A549 (cell line): Measurements from ENCODE around the gene MUC2.

ENCODE experiments used
- CEBPB ChIP-seq, 2 experiments: fragments of >200 bp in 1 of 2; sonication (Bioruptor Twin) in 1 of 2; formaldehyde crosslinking in 1 of 2; IDR thresholded peaks; 2 replicates each; pipeline ENCODE4 v1.6.1; 2012 to 2016
- EP300 ChIP-seq, 2 experiments: fragments of >200 bp; sonication (Bioruptor Twin); formaldehyde crosslinking; IDR thresholded peaks; 2 replicates in 1 of 2; 3 replicates in 1 of 2; pipeline ENCODE4 v1.6.1; 2016 to 2017
- HOXA7 ChIP-seq: fragments of 250-450 bp; sonication (Bioruptor Pico); IDR thresholded peaks from 2 replicates; pipeline ENCODE4 v1.5.0; 2020; ENCODE audit warnings: mild to moderate bottlenecking, moderate library complexity
- MAZ ChIP-seq: fragments of 150-350 bp; IDR thresholded peaks from 2 replicates; pipeline ENCODE4 v1.6.1; 2014; ENCODE audit warnings: antibody characterized with exemption, low read depth, low read length, borderline replicate concordance
- NFE2L2 ChIP-seq: fragments of 150-350 bp; conservative IDR thresholded peaks from 2 replicates; pipeline ENCODE4 v1.6.1; 2014; ENCODE audit warnings: low read length
- NR3C1 ChIP-seq: fragments of >200 bp; sonication (Bioruptor Twin); formaldehyde crosslinking; IDR thresholded peaks from 3 replicates; pipeline ENCODE4 v1.6.1; 2017
- PHF8 ChIP-seq: fragments of 200-600 bp; sonication (generic); IDR thresholded peaks from 2 replicates; pipeline ENCODE4 v1.6.1; 2016; ENCODE audit warnings: low read depth, mild to moderate bottlenecking, antibody characterized with exemption, moderate library complexity, borderline replicate concordance
- POLR2A ChIP-seq: IDR thresholded peaks from 2 replicates; pipeline ENCODE4 v1.6.1; 2012; ENCODE audit warnings: mild to moderate bottlenecking, low read length
- RNF2 ChIP-seq: fragments of 200-600 bp; sonication (generic); IDR thresholded peaks from 2 replicates; pipeline ENCODE4 v1.6.1; 2016; ENCODE audit warnings: low read depth, mild to moderate bottlenecking, antibody characterized with exemption, moderate library complexity, borderline replicate concordance
- TF ChIP-seq, protein P1 (sequence below): fragments of >200 bp; sonication (Bioruptor Twin); formaldehyde crosslinking; IDR thresholded peaks from 3 replicates; pipeline ENCODE4 v1.5.1; 2016
- TF ChIP-seq, protein P2 (sequence below): IDR thresholded peaks from 2 replicates; pipeline ENCODE4 v1.6.1; 2012
- TF ChIP-seq, protein P3 (sequence below): fragments of >200 bp; sonication (Bioruptor Twin); formaldehyde crosslinking; IDR thresholded peaks from 2 replicates; pipeline ENCODE4 v1.6.1; 2016

DNA sequence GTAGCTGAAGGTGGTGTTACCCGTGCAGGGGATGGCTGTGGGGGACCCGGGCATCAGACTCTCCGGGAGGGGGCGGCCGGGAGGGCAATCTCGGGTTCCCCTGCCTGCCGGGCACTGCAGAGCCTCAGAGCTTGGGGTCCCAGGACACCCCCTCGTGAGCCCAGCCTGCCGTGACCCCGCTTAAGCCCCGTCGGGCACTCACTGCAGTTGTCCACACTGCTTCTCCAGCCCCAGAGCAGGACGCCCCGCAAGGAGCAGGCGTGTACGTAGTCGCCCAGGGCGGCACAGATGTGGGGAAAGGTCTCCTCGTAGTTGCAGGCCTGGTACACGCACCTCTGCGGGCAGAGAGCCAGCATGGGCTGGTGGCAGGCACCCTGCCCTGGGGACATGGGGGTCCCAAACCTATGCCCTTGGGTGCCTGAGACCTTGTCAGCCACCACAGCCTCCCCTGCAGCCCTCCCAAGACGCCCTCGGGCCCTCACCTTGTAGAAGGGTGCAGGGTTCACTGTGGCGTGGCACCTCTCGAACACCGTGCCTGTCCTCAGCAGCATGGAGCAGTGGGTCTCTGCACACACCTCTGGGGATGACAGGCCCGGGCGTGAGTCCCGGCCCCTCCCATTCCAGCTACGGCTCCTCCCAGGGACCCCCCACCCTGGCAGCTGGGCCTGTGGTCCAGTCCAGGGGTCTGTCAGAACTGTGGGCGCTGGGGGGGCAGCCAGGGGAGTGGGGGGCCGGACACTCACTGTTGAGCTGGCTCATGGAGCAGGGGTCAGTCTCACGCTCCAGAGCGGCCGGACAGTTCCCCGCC is 47.0 kb upstream of the MUC2 start:
- TF ChIP-seq NFE2L2 = no peak
- no peak for TF ChIP-seq EP300 (IDR thresholded peaks at IDR 0.05)
- no peak for TF ChIP-seq MAZ
- TF ChIP-seq RNF2 = no peak
- no peak for TF ChIP-seq NR3C1
- TF ChIP-seq, protein P1, sequence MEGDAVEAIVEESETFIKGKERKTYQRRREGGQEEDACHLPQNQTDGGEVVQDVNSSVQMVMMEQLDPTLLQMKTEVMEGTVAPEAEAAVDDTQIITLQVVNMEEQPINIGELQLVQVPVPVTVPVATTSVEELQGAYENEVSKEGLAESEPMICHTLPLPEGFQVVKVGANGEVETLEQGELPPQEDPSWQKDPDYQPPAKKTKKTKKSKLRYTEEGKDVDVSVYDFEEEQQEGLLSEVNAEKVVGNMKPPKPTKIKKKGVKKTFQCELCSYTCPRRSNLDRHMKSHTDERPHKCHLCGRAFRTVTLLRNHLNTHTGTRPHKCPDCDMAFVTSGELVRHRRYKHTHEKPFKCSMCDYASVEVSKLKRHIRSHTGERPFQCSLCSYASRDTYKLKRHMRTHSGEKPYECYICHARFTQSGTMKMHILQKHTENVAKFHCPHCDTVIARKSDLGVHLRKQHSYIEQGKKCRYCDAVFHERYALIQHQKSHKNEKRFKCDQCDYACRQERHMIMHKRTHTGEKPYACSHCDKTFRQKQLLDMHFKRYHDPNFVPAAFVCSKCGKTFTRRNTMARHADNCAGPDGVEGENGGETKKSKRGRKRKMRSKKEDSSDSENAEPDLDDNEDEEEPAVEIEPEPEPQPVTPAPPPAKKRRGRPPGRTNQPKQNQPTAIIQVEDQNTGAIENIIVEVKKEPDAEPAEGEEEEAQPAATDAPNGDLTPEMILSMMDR = no peak
- no peak for TF ChIP-seq POLR2A
- TF ChIP-seq CEBPB (IDR thresholded peaks at IDR 0.05) = no peak
- TF ChIP-seq, protein P2, sequence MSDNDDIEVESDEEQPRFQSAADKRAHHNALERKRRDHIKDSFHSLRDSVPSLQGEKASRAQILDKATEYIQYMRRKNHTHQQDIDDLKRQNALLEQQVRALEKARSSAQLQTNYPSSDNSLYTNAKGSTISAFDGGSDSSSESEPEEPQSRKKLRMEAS = no peak
- no peak for TF ChIP-seq PHF8
- TF ChIP-seq HOXA7 (CRISPR knock-in tag) = no peak
- TF ChIP-seq, protein P3, sequence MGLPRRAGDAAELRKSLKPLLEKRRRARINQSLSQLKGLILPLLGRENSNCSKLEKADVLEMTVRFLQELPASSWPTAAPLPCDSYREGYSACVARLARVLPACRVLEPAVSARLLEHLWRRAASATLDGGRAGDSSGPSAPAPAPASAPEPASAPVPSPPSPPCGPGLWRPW = no peak
